GM12872 (cell line): ENCODE results near the gene TIGAR.
A peak's percentile ranks its signal among the peaks of the same experiment; 100 is the strongest.

ENCODE experiments used
- CTCF ChIP-seq: IDR thresholded peaks from 3 replicates; pipeline ENCODE4 v1.5.1; 2011; ENCODE audit warnings: low read depth, mild to moderate bottlenecking, low read length, moderate library complexity; ENCODE audit not compliant: insufficient read depth

Gene TIGAR

GRCh38 chr12:4280351-4281163 lies 40.5 kb upstream of the TIGAR start:
- no peak for TF ChIP-seq CTCF

DNA sequence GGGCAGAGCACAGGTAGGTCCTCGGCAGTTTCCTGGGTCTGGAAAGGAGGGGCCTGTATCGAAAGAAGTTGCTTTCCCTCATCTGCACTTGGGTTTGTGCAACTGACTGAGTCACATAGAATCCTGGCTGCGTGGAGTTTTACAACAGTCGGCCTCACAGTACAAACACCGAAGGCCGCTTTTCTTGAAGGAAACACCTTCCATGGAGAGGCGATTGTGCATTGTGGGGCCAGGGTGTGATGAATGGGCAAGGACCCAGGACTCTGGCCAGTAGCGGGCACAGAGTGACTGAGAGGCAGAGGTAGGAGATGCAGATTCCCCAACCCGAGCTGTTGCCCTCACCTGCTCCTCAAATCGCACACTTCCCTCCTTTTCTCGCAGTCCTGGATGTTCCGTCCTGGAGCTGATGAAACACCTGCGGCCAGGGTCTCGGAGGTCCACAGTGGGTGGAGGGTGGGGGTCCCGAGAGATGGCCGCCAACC lies 39.8 kb upstream of the TIGAR start:
- no peak for TF ChIP-seq CTCF

DNA sequence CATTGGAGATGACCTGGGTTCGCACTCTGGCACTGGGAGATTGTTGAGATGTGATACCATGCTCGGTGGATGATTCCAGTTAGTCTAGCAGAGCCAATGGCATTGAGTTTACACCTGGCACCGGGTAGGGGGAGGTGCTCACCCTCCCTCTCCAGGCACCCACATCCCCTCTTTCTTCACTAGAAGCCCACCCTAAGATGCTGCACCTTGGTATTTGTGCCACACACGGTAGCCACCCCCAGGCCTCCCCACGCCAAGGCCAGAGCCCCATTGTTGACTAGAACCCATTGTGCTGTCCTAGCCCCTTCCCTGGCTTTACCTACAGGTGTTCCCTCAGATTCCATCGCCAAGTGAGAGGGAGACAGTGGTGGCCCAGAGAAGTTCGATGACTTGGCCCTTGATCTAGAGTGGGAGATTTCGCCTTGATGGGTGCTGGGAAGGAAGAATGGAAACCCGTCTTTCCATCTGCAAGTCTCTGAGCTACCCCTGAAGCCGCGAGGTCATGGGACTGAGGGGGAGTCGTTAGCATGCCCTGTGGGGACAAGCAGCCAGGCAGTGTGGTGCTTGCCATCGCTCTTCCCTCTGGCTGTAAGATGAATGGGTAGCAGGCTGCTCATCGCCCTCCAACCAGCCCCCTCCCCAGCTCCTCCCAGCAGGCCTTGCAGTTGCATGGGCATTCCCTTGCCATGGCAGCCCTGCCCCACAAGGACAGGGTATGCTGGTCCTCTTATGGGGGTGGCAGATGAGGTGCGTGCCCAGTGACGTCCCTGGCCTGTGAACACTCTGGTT lies 38.7 kb upstream of the TIGAR start:
- TF ChIP-seq CTCF = no peak

- 0 out of 3 replicates have a peak, but pooled peaks have one; percentile 24 for TF ChIP-seq CTCF
Observed at GRCh38 chr12:4282892-4283511, 38.0 kb upstream of the TIGAR start.

DNA sequence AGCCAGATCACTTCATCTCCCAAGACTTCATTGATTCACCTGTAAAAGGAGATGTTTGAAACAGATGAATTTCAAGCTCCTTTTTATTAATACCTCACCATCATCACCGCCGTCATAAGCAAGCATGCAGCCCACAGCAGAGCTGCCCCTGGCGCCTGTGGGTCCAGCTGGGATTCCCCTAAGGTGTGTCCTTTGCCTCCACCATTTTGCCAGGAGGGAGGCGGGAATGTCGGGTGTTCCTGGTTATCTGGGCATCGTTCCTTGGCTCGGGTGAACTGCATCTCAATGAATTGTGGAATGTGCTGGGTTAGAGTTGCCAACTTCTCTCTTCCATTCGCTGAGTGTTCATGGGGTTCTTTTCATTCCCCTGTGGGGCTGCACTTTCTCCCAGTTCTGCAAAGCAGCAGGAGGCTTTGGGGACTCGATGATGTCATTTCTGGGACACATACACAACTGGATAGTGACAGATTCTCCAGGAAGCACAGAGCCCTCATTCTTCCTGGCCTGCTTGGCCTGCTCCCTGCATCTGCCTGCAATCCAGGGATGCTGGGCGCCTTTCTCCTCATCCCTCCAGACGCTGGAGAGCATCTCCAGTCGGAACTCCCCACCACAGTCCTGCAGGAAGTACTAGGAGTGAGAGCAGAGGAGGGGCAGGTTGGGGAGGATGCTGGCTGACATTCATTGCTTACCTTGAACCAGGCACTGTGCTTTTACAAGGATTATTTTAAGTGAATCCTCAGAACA lies 37.3 kb upstream of the TIGAR start:
- TF ChIP-seq CTCF = no peak

- TF ChIP-seq CTCF = no peak
Observed at GRCh38 chr12:4284306-4284705, 36.7 kb upstream of the TIGAR start.
